OCI-LY1 (cell line): Measurements from ENCODE around the gene PLTP.

ENCODE experiments used
- CTCF ChIP-seq: fragments of 200-600 bp; sonication (generic), shearing (Covaris generic); IDR thresholded peaks from 2 replicates; pipeline ENCODE4 v1.5.1; 2017; ENCODE audit warnings: mild to moderate bottlenecking, antibody characterized with exemption, low read length, moderate library complexity, mixed read lengths
- EZH2 ChIP-seq: fragments of 200-600 bp; sonication (generic), shearing (Covaris generic); IDR thresholded peaks from 2 replicates; pipeline ENCODE4 v1.8.0; 2017; ENCODE audit warnings: borderline replicate concordance, mixed run types, mild to moderate bottlenecking, antibody characterized with exemption, low read length, moderate library complexity, mixed read lengths

- no peak for TF ChIP-seq CTCF
- no peak for TF ChIP-seq EZH2
Measured at GRCh38 chr20:45927071-45927878, 15.3 kb upstream of the PLTP start.
